ENCODE data around the gene SMARCB1.

The SMARCB1 gene

GRCh38 chr22:23786752-23787599, at the start of gene SMARCB1:
Gene SMARCB1 (plus strand): TSS chr22:23786966. CDS start chr22:23787170, 204 bp downstream.
- peak; percentile 67 for DNase-seq (ENCODE audit: low read depth)

GRCh38 chr22:23737696-23738095, 49.1 kb upstream of the SMARCB1 start:
- DNase-seq (ENCODE audit: low read depth) = no peak

GRCh38 chr22:23742505-23743264, 44.1 kb upstream of the SMARCB1 start:
- DNase-seq (ENCODE audit: low read depth) = no peak

DNA sequence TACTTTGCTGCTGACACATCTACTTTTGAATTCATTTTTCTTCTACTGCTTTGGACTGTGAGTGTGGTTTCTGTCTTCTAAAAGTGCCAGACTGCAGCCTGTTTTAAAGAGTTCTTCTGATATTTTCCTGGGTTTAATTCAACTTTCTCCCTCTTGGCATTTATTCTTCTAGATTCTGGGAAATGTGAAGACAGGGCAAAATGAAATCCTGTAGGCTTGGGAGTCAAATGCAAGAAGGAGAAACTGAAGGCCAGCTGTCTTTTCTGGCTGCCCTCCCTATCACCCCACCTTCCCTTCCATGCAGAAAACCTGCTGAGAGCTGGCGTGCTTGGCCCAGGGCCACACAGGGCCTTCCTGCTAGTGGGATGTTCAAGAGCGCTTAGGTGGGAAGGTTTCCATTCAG, 43.5 kb upstream of the SMARCB1 start:
- DNase-seq (ENCODE audit: low read depth) = no peak

DNA sequence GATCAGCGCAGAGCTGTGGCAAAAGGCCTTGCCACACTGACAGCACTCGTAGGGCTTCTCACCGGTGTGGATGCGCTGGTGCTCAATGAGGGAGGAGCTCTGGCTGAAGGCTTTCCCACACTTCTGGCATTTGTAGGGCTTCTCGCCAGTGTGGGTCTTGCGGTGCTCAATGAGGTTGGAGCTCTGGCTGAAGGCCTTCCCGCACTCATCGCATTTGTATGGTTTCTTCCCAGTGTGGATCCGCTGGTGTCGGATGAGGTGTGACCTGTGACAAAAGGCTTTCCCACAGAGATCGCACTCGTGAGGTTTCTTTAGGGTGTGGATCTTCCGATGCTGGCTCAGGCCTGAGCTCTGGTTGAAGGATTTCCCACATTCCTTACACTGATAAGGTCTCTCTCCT, 42.8 kb upstream of the SMARCB1 start:
- DNase-seq (ENCODE audit: low read depth) = no peak

DNA sequence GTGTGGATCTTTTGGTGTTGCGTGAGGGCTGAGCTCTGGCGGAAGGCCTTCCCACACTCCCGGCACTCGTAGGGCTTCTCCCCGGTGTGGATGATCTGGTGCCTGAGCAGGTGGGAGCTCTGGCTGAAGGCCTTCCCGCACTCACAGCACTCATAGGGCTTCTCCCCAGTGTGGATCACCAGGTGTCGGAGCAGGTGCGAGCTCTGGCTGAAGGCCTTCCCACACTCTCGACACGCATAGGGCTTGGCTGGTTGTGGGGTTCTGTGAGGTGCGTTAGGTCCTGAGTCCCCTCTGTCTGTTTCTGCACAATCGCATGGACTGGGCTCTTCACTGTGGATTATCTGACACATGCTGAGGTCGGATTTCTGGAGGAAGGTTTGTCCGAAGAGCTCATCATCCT, 42.3 kb upstream of the SMARCB1 start:
- no peak for DNase-seq (ENCODE audit: low read depth)

- no peak for DNase-seq (ENCODE audit: low read depth)
These were observed 41.0 kb upstream of the SMARCB1 start for GRCh38 chr22:23745791-23746190.

- DNase-seq (ENCODE audit: low read depth) = no peak
These were observed 36.9 kb upstream of the SMARCB1 start for GRCh38 chr22:23749841-23750301.

GRCh38 chr22:23750367-23750713, 36.4 kb upstream of the SMARCB1 start:
- DNase-seq (ENCODE audit: low read depth) = no peak

GRCh38 chr22:23750714-23751440, 35.9 kb upstream of the SMARCB1 start, which contains the start of gene ZNF70:
Gene ZNF70 (minus strand): TSS chr22:23751112. CDS start chr22:23745140, 5,972 bp downstream.
- peak; percentile 42 for DNase-seq (ENCODE audit: low read depth)

GRCh38 chr22:23751441-23751996, 35.2 kb upstream of the SMARCB1 start:
- no peak for DNase-seq (ENCODE audit: low read depth)

DNA sequence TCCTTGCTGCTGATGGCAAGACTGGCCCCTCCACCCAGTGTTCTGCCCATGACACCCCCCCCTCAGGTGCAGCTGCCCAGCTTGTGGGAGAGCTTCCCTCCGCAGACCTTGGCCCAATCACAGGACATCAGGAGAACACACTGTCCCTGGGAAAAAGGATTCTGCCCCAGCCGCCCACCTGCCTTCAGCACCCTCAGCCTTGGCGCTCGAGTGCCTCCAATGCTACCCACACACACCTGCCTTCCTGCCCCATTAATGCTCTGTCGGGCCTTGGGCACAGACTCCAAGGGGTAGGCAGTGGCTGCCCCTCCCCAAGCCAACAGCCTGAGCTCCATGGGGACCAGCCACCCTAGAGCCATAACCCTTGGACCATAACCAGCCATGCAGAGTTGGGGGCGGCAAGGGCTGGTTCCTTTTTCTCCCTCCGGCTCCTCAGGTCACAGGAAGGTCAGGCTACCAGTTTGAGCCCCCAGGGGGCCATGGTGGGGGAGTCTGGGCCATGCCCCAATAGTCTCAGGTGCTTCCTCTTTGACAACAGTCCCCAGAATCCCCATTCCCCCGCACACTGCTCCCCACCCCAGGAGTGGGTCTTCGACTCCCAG, 34.6 kb upstream of the SMARCB1 start:
- no peak for DNase-seq (ENCODE audit: low read depth)

DNA sequence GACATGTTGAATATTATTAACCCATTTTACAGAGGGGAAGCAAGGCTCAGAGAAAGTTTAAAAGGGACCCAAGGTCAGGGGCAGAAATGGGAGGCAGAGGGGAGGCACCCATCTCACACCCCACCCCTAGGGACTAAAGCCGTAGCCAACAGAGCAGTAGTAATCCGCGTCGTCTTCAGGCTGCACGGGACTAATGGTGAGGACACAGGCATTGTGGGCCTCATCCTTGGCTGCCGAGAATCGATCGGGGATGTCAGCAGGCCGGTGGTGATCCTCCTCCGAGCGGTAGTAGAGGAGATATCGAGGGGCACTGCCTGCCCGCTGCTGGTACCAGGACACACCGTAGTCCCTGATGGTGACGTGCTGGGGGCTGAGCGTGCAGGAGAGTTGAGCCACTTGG, 34.0 kb upstream of the SMARCB1 start:
- no peak for DNase-seq (ENCODE audit: low read depth)

DNA sequence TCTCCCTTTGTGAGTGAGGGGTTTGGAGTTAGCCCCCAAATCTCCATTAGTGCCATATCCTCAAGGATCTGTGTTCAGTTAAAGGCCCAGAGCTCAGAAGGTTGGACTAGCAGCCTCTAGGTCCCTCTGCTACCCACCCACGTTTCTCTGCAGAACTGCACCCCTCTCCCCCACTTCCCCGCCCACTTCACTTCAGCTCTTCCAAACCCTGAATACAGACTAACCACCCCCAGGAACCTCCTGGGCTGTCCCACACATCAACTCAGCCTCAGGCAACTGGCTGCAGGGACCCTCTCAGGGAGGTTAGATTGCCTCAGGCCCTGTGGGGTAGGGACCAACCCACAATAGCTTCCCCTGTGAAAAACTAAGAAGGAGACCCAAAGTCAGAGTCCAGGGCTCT, 33.4 kb upstream of the SMARCB1 start:
- no peak for DNase-seq (ENCODE audit: low read depth)

- no peak for DNase-seq (ENCODE audit: low read depth)
These were observed 32.4 kb upstream of the SMARCB1 start, which contains the start of gene VPREB3 for GRCh38 chr22:23754220-23754919. Gene VPREB3 (minus strand): TSS chr22:23754425. CDS start chr22:23754363, 62 bp downstream.

- DNase-seq (ENCODE audit: low read depth) = no peak
These were observed 31.7 kb upstream of the SMARCB1 start for GRCh38 chr22:23754980-23755636.

DNA sequence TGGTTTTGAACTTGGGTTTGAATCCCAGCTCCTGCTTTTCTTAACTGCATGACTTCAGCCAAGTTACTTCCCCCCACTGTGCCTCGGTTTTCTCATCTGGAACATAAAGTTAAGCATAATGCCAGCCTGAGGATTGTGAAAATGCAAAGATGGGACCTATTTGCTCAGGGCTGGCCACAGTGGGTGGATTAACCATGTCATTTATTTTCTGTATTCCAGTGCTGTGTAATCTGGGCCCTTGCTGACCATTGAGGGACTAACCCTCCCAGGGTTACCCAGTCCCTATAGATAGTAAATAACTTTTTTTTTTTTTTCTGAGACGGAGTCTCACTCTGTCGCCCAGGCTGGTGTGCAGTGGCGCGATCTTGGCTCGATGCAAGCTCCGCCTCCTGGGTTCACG, 31.1 kb upstream of the SMARCB1 start:
- DNase-seq (ENCODE audit: low read depth) = no peak

- no peak for DNase-seq (ENCODE audit: low read depth)
These were observed 29.9 kb upstream of the SMARCB1 start for GRCh38 chr22:23756891-23757290.

DNA sequence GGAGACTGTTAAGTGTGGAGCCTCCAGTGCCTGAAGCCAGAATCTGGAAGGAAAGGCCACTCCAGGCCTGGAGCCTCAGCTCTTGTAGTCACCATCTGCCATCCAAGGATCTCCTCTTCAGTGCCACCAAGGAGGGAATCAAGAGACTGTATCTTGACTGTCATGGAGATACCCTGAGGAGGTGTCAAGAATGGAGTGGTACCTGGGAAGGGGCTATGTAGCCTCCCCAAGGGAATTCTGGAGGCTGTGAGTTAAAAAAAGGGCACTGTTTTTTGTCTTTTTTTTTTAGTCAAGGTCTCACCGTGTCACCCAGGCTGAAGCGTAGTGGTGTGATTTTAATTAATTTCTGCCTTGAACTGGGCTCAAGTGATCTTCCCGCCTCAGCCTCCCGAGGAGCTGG, 27.2 kb upstream of the SMARCB1 start:
- no peak for DNase-seq (ENCODE audit: low read depth)

DNA sequence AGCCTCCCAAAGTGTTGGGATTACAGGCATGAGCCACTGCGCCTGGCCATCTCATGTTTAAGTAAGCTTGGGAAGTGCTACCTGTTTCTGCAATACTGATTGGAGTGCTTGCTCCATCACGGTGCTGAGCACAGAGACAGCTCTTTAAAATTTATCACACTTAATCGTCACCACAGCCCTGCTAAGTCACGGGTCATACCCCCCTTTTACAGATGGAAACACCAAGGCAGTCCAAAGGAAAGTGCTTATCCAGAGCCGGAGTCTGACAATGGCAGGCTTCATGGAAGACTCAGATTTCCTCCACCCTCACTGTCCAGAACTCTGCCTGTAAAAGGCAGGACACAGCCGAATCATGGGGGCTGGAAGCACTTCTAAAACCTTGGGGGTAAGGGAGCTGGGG, 26.7 kb upstream of the SMARCB1 start:
- no peak for DNase-seq (ENCODE audit: low read depth)
